DMS153 treated with DMSO at 0.1 percent for 48 hours (cell line): ENCODE data around the gene OPN4.
"Not testable (repeated sequence)": the region's sequence is repeated elsewhere in the genome, so short reads cannot be mapped to it uniquely, and the experiment has no call there.

Experiments used
- DNase-seq: peaks from one replicate; lab custom pipeline; 2025; ENCODE audit not compliant: unreplicated experiment; lab: John Stamatoyannopoulos, UW

OPN4 gene

GRCh38 chr10:86654411-86655172 lies at the start of gene OPN4:
TSS of gene OPN4 (plus strand) at chr10:86654547. CDS start at chr10:86654784, 237 bp downstream.
- DNase-seq, result no peak

GRCh38 chr10:86607674-86608073 lies 46.7 kb upstream of the OPN4 start:
- DNase-seq, result no peak

GRCh38 chr10:86609920-86610319 lies 44.4 kb upstream of the OPN4 start:
- no peak for DNase-seq

GRCh38 chr10:86611386-86611785 lies 43.0 kb upstream of the OPN4 start:
- DNase-seq, result no peak

- no peak for DNase-seq
Observed at GRCh38 chr10:86613096-86613495, 41.3 kb upstream of the OPN4 start.

GRCh38 chr10:86613905-86614304 lies 40.4 kb upstream of the OPN4 start:
- DNase-seq, result no peak

GRCh38 chr10:86614853-86615252 lies 39.5 kb upstream of the OPN4 start:
- no peak for DNase-seq

GRCh38 chr10:86617278-86617677 lies 37.1 kb upstream of the OPN4 start:
- DNase-seq, result not testable (repeated sequence)

- DNase-seq, result no peak
Observed at GRCh38 chr10:86628311-86628710, 26.0 kb upstream of the OPN4 start.

GRCh38 chr10:86630079-86630478 lies 24.3 kb upstream of the OPN4 start:
- DNase-seq, result no peak

GRCh38 chr10:86632009-86632800 lies 22.1 kb upstream of the OPN4 start:
- DNase-seq, result no peak

GRCh38 chr10:86632951-86633350 lies 21.4 kb upstream of the OPN4 start:
- DNase-seq, result no peak

- no peak for DNase-seq
Observed at GRCh38 chr10:86635402-86635801, 18.9 kb upstream of the OPN4 start.

GRCh38 chr10:86636311-86636710 lies 18.0 kb upstream of the OPN4 start:
- no peak for DNase-seq

GRCh38 chr10:86642021-86642420 lies 12.3 kb upstream of the OPN4 start:
- no peak for DNase-seq

GRCh38 chr10:86642499-86642898 lies 11.8 kb upstream of the OPN4 start:
- DNase-seq, result no peak

- DNase-seq, result no peak
Observed at GRCh38 chr10:86644152-86644793, 10.1 kb upstream of the OPN4 start.

GRCh38 chr10:86644794-86645445 lies 9.4 kb upstream of the OPN4 start:
- DNase-seq, result no peak

GRCh38 chr10:86645621-86646165 lies 8.7 kb upstream of the OPN4 start:
- not testable (repeated sequence) for DNase-seq

GRCh38 chr10:86646532-86646931 lies 7.8 kb upstream of the OPN4 start:
- DNase-seq, result no peak

GRCh38 chr10:86646933-86647332 lies 7.4 kb upstream of the OPN4 start:
- DNase-seq, result no peak
